ENCODE measurements around the gene CAPG.
A peak's percentile ranks its signal among the peaks of the same experiment; 100 is the strongest.
"Not testable (repeated sequence)": the region's sequence is repeated elsewhere in the genome, so short reads cannot be mapped to it uniquely, and the experiment has no call there.

Gene CAPG

DNA sequence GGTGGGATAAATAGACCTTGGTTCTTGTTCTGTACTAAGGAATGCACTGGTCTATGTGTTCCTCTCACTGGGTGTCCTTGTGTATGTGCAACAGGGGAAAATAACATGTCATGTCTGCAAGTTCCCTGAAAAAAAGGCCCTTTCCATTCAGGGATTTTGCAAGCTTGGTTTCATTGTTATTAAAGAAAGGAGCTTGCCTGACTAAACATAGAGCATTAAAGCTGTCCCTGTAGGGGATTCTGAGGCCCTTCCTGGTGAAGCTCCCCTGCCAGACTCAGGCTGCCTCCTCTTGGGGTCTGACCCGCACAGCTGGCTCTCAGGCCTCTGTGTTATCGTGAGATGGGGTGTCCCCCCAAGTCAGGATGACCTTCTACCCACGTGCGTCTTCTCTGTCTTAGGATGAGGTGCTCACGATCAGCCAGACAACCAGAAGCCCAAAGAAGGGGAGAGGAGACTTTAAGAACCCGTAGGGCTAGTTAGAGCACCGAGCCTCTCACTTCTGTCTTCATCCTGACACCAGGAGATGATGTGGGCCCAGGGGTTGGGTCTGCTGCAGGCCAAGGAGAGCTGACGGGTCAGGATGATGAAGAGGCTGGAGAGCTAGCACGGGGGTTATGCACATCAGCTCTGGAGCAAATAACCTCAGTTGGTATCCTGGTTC is 21.2 kb downstream of the CAPG start:
- no peaks in the 10 kb centered on the region for H3K27me3 ChIP-seq
- no peak overlapping the region for H3K4me3 ChIP-seq
- no peaks in the 10 kb centered on the region for H3K9me3 ChIP-seq
- intact Hi-C loops (cut with DNase I; ENCODE audit: low total_unique reads), result no loop called here
- no peak overlapping the region for H3K27ac ChIP-seq
- H3K4me1 ChIP-seq, result peaks cover 0 to 9% (median 8%) of the 10 kb centered on the region in 4 donors
- TF ChIP-seq, protein P1, sequence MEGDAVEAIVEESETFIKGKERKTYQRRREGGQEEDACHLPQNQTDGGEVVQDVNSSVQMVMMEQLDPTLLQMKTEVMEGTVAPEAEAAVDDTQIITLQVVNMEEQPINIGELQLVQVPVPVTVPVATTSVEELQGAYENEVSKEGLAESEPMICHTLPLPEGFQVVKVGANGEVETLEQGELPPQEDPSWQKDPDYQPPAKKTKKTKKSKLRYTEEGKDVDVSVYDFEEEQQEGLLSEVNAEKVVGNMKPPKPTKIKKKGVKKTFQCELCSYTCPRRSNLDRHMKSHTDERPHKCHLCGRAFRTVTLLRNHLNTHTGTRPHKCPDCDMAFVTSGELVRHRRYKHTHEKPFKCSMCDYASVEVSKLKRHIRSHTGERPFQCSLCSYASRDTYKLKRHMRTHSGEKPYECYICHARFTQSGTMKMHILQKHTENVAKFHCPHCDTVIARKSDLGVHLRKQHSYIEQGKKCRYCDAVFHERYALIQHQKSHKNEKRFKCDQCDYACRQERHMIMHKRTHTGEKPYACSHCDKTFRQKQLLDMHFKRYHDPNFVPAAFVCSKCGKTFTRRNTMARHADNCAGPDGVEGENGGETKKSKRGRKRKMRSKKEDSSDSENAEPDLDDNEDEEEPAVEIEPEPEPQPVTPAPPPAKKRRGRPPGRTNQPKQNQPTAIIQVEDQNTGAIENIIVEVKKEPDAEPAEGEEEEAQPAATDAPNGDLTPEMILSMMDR (IDR thresholded peaks at IDR 0.05), result no peak
- peaks cover 52 to 92% (median 72%) of the 10 kb centered on the region in 3 donors for H3K36me3 ChIP-seq
- peak in 1 of 2 donors; percentile 50 for DNase-seq

DNA sequence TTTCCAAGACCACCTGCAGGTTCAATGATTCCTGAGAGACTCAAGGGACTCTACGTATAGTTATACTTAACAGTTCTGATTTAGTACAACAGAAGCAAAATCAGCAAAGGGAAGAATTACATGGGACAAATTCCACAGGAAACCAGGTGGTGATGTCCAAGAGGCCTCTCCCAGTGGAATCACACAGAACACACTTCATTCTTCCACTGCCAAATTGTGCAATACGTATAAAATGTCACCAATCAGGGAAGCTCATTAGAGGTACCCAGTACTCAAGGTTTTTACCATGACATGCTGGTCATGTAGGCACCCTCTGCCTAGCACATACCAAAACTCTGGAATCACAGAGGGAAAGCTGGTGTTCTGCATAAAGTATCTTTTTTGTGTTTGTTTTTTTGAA is 22.4 kb downstream of the CAPG start:
- no peaks in the 10 kb centered on the region for H3K9me3 ChIP-seq
- DNase-seq, result no peak
- H3K4me1 ChIP-seq, result peaks cover 0 to 10% (median 0%) of the 10 kb centered on the region in 4 donors
- H3K36me3 ChIP-seq, result peaks cover 52 to 97% (median 73%) of the 10 kb centered on the region in 3 donors
- H3K27ac ChIP-seq, result no peak overlapping the region
- intact Hi-C loops (cut with DNase I; ENCODE audit: low total_unique reads), result no loop called here
- H3K27me3 ChIP-seq, result no peaks in the 10 kb centered on the region
- no peak overlapping the region for H3K4me3 ChIP-seq
- TF ChIP-seq, protein P1 (IDR thresholded peaks at IDR 0.05), result no peak

DNA sequence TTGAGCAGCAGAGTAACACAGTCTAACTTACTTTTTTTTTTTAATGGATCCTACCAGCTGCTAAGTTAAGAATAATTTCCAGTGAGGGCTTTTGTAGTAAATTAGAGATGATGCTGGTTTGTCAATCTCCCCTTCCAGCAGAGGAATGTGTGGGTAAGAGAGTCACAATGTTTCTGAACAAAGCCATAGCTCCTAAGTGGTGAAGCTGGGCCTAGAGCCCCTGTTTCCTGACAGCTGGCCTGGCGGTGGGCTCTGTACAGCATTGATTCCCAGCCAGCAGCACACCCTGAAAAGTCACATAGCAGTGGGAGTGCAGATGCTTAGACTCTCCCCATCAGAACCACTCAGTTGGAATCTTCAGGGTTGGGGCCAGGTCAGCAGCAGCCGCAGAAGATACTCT is 24.4 kb downstream of the CAPG start:
- peaks cover 43 to 82% (median 67%) of the 10 kb centered on the region in 3 donors for H3K36me3 ChIP-seq

DNA sequence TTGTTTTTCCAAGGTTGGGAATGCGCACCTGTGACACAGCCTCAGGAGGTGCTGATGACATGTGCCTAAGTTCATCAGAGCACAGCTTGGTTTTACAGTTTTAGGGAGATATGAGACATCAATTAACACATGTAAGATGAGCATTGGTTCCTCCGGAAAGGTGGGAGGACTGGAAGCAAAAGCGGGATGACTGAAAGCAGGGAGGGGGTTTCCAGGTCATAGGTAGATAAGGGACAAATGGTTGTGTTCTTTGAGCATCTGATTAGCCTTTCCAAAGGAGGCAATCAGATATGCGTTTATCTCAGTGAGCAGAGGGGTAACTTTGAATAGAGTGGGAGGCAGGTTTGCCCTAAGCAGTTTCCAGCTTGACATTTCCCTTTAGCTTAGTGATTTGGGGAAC is 26.3 kb downstream of the CAPG start:
- no peak overlapping the region for H3K4me3 ChIP-seq
- H3K27me3 ChIP-seq, result no peaks in the 10 kb centered on the region
- peak overlapping the region; percentile 41 to 54 for H3K27ac ChIP-seq
- intact Hi-C loops (cut with DNase I; ENCODE audit: low total_unique reads), result no loop called here
- peaks cover 42 to 82% (median 65%) of the 10 kb centered on the region in 3 donors for H3K36me3 ChIP-seq
- H3K4me1 ChIP-seq, result peaks cover 0 to 14% (median 0%) of the 10 kb centered on the region in 4 donors
- DNase-seq, result no peak
- no peaks in the 10 kb centered on the region for H3K9me3 ChIP-seq
- TF ChIP-seq, protein P1 (IDR thresholded peaks at IDR 0.05), result no peak

More for the DNA sequence above, 24.4 kb downstream of the CAPG start:
- TF ChIP-seq, protein P1 (IDR thresholded peaks at IDR 0.05), result no peak
- Histone ChIP-seq H3K27me3 (no peaks in the 10 kb centered on the region), H3K9me3 (no peaks in the 10 kb centered on the region), H3K4me1 (peaks cover 0 to 14% (median 0%) of the 10 kb centered on the region in 4 donors), H3K27ac (no peak overlapping the region), H3K4me3 (no peak overlapping the region)
- peak in 1 of 2 donors; percentile 21 for DNase-seq
- intact Hi-C loops (cut with DNase I; ENCODE audit: low total_unique reads), result no loop called here

DNA sequence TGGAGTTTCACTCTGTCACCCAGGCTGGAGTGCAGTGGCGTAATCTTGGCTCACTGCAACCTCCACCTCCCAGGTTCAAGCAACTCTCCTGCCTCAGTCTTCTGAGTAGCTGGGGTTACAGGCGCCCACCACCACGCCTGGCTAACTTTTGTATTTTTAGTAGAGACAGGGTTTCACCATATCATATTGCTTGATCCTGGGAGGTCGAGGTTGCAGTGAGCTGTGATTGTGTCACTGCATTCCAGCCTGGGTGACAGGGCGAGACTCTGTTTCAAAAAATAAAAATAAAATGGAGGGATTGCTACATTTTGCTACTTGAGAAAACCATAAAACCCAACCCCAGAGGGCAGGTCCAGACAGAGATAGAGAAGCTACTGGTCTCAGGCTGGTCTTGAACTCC is 27.0 kb downstream of the CAPG start:
- H3K9me3 ChIP-seq; H3K4me3 ChIP-seq; H3K27me3 ChIP-seq; intact Hi-C loops (cut with DNase I; ENCODE audit: low total_unique reads): not testable (repeated sequence)
- Histone ChIP-seq H3K36me3 (peaks cover 42 to 82% (median 67%) of the 10 kb centered on the region in 3 donors), H3K4me1 (peaks cover 0 to 14% (median 0%) of the 10 kb centered on the region in 4 donors), H3K27ac (peak overlapping the region; percentile 41 to 54)
- DNase-seq, result peak in 1 of 2 donors; percentile 43

DNA sequence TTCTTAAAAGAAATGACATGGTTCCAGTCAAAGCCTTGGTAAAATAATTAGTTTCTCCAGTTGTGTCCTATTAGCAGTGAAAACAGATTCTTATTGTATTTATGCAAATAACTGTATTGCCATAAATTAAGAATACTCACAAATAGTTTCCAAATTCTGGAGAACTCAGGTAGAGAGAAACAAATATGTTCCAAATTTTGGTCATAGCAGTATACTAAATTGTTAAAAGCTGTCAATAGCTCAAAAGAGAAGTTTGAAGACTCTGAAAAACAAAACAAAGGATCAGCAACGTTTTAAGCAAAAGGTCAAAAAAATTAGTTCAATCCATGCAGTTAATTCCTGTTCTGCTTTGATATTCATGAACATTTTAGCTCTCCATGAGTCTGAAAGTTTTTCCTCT is 30.1 kb downstream of the CAPG start:
- TF ChIP-seq, protein P1 (IDR thresholded peaks at IDR 0.05), result no peak
- Histone ChIP-seq H3K36me3 (peaks cover 39 to 77% (median 59%) of the 10 kb centered on the region in 3 donors), H3K9me3 (no peaks in the 10 kb centered on the region), H3K27me3 (no peaks in the 10 kb centered on the region), H3K4me1 (peaks cover 0 to 14% (median 0%) of the 10 kb centered on the region in 4 donors), H3K27ac (no peak overlapping the region), H3K4me3 (no peak overlapping the region)
- intact Hi-C loops (cut with DNase I; ENCODE audit: low total_unique reads), result no loop called here
- no peak for DNase-seq
